HepG2 (cell line): ENCODE data around the gene ZNF883. TPM values are rescaled to one million over a fixed set of nuclear protein-coding genes. Genes with fewer than 3 reads are reported as not detected.

Experiments
- CREB1 ChIP-seq, 2 experiments: fragments of 450-650 bp in 1 of 2; IDR thresholded peaks; 2 replicates each; pipeline ENCODE4 v1.6.1; 2016 to 2017; ENCODE audit warnings: control low read depth in 1 of 2, mild to moderate bottlenecking in 1 of 2, missing compliant biosample characterization in 1 of 2, missing genetic modification characterization in 1 of 2
- GFI1 ChIP-seq: sonication (generic); formaldehyde crosslinking; IDR thresholded peaks from 2 replicates; pipeline ENCODE4 v1.5.0; 2020; ENCODE audit warnings: missing genetic modification reagents, mild to moderate bottlenecking, borderline replicate concordance
- HDAC1 ChIP-seq: sonication (generic); formaldehyde crosslinking; IDR thresholded peaks from 2 replicates; pipeline ENCODE4 v1.5.1; 2020; ENCODE audit warnings: mild to moderate bottlenecking, missing genetic modification reagents
- IRX3 ChIP-seq: sonication (generic); formaldehyde crosslinking; IDR thresholded peaks from 2 replicates; pipeline ENCODE4 v1.8.1; 2023; ENCODE audit warnings: mild to moderate bottlenecking, low read depth, missing genetic modification reagents, borderline replicate concordance
- RBFOX2 ChIP-seq: fragments of 200-400 bp; formaldehyde crosslinking; IDR thresholded peaks from 2 replicates; pipeline ENCODE4 v1.6.1; 2017; ENCODE audit warnings: low read depth, mild to moderate bottlenecking, low read length
- RNF2 ChIP-seq: fragments of 450-650 bp; conservative IDR thresholded peaks from 2 replicates; pipeline ENCODE4 v1.6.1; 2016; ENCODE audit warnings: low read depth
- SRSF1 ChIP-seq: fragments of 200-400 bp; formaldehyde crosslinking; optimal IDR thresholded peaks from 2 replicates; pipeline ENCODE3; 2017; ENCODE audit warnings: mild to moderate bottlenecking, low read depth, low read length, moderate library complexity
- ZBTB38 ChIP-seq: sonication (generic); formaldehyde crosslinking; IDR thresholded peaks from 2 replicates; pipeline ENCODE4 v1.5.1; 2020; ENCODE audit warnings: mild to moderate bottlenecking, missing genetic modification reagents
- ZFP1 ChIP-seq: IDR thresholded peaks from 2 replicates; pipeline ENCODE4 v1.6.1; 2016
- ZNF550 ChIP-seq: sonication (generic); formaldehyde crosslinking; IDR thresholded peaks from 2 replicates; pipeline ENCODE4 v1.4.0; 2020; ENCODE audit warnings: mild to moderate bottlenecking, missing genetic modification reagents, borderline replicate concordance
- ZNF879 ChIP-seq: sonication (generic); formaldehyde crosslinking; IDR thresholded peaks from 2 replicates; pipeline ENCODE4 v1.8.1; 2023; ENCODE audit warnings: missing genetic modification reagents
- ZZZ3 ChIP-seq: sonication (generic); formaldehyde crosslinking; IDR thresholded peaks from 2 replicates; pipeline ENCODE4 v1.4.0; 2020; ENCODE audit warnings: missing genetic modification reagents, mild to moderate bottlenecking, borderline replicate concordance
- polyA plus RNA-seq, 8 experiments: library from polyadenylated mRNA; depleted of rRNA in 3 of 8; stranded (reverse) in 7 of 8; unstranded in 1 of 8; fragments of >200 nt; fragmentation: Illumina TruSeq in 4 of 8; extraction: Trizol in 4 of 8; gene quantifications; 2 replicates each; pipeline versions ENCODE4 v1.2.1 to v1.2.3, GENCODE V29; 2011 to 2016; ENCODE audit warnings: low read depth in 4 of 8, missing spikeins in 1 of 8, mixed read lengths in 1 of 8; ENCODE audit not compliant: insufficient read depth in 1 of 8
- total RNA-seq, 5 experiments: library from RNA; depleted of rRNA; stranded (reverse); fragments of >200 nt; fragmentation: Illumina TruSeq; extraction: Trizol; gene quantifications; 2 replicates each; pipeline ENCODE4 v1.2.3, GENCODE V29; 2016; ENCODE audit warnings: low read depth in 1 of 5
- TF ChIP-seq, protein P1 (sequence below): sonication (generic); formaldehyde crosslinking; IDR thresholded peaks from 2 replicates; pipeline ENCODE4 v1.4.0; 2020; ENCODE audit warnings: missing genetic modification reagents, borderline replicate concordance
- TF ChIP-seq, protein P2 (sequence below): sonication (generic); formaldehyde crosslinking; conservative IDR thresholded peaks from 2 replicates; pipeline ENCODE4 v1.8.1; 2023; ENCODE audit warnings: missing genetic modification reagents
- TF ChIP-seq, protein P3 (sequence below): IDR thresholded peaks from 2 replicates; pipeline ENCODE4 v1.6.1; 2016; ENCODE audit warnings: low read depth, missing genetic modification reagents, missing compliant biosample characterization
- TF ChIP-seq, protein P4 (sequence below): sonication (generic); formaldehyde crosslinking; IDR thresholded peaks from 2 replicates; pipeline ENCODE4 v1.4.0; 2020; ENCODE audit warnings: low read depth, mild to moderate bottlenecking, missing genetic modification reagents

The ZNF883 gene
- total and polyA plus RNA-seq, 2 of the 13 experiments (the other 11 are each of a cell fraction or from before 2014, with no cell fraction given): 5.3 to 10.0 TPM

DNA sequence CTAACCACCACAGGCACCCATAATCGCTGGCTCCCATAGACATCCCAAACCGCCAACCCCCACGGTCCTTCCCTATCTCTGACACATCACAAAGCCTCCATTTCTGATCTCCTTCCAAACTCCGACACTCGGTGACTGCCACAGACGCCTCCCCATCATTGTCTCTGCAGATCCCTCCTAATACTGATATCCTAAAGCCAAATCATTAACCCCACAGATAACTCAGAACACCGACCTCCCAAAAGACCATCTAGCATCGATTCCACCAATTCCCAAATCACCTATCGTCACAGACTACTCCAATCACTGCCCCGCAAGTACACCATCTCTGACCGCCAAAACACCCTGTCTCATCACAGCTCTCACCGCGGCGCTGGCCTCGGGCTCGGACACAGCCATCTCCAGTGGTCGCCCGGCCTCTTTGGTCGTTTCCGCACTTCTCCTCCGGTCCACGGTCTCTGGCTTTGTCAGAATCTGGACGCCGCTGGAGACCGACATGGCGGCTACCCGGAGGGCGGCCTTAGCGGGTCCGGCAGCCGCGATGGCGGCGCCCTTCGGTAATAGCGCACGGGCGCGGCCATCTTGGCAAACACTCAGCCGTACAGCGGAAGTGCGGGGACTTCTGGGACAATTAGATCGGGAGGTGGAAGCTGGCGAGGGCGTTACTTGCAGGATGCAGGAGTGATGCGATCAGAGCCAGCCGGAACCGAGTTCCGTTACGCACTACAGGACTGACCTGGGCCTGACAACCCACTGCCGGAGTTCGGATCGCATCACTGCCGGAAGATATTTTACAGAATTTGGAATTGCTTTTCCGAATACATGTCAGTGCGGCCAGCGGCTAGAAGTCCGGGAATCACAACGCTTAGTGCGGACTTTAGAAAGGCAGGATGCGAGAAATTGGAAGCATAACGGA is 44.5 kb upstream of the ZNF883 start, which contains the start of gene ZFP37 (continued):
- TF ChIP-seq, protein P1, sequence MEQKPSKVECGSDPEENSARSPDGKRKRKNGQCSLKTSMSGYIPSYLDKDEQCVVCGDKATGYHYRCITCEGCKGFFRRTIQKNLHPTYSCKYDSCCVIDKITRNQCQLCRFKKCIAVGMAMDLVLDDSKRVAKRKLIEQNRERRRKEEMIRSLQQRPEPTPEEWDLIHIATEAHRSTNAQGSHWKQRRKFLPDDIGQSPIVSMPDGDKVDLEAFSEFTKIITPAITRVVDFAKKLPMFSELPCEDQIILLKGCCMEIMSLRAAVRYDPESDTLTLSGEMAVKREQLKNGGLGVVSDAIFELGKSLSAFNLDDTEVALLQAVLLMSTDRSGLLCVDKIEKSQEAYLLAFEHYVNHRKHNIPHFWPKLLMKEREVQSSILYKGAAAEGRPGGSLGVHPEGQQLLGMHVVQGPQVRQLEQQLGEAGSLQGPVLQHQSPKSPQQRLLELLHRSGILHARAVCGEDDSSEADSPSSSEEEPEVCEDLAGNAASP: peak; percentile 54; the same call in 1 of the 2 replicates
- TF ChIP-seq, protein P2, sequence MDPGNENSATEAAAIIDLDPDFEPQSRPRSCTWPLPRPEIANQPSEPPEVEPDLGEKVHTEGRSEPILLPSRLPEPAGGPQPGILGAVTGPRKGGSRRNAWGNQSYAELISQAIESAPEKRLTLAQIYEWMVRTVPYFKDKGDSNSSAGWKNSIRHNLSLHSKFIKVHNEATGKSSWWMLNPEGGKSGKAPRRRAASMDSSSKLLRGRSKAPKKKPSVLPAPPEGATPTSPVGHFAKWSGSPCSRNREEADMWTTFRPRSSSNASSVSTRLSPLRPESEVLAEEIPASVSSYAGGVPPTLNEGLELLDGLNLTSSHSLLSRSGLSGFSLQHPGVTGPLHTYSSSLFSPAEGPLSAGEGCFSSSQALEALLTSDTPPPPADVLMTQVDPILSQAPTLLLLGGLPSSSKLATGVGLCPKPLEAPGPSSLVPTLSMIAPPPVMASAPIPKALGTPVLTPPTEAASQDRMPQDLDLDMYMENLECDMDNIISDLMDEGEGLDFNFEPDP: no peak
- TF ChIP-seq ZBTB38 (no peak), ZNF550 (CRISPR knock-in tag) (0 out of 2 replicates have a peak, but pooled peaks have one; percentile 68), ZZZ3 (CRISPR knock-in tag) (no peak), RNF2 (no peak), RBFOX2 (peak; percentile 75), CREB1 (IDR thresholded peaks at IDR 0.05) (no peak), CREB1 (CRISPR knock-in tag; IDR thresholded peaks at IDR 0.05) (peak; percentile 90), ZFP1 (CRISPR knock-in tag) (peak; percentile 50; the same call in 1 of the 2 replicates), SRSF1 (peak; percentile 44), GFI1 (CRISPR knock-in tag) (peak; percentile 56), HDAC1 (CRISPR knock-in tag) (peak; percentile 73), IRX3 (no peak), ZNF879 (no peak)
- TF ChIP-seq, protein P3, sequence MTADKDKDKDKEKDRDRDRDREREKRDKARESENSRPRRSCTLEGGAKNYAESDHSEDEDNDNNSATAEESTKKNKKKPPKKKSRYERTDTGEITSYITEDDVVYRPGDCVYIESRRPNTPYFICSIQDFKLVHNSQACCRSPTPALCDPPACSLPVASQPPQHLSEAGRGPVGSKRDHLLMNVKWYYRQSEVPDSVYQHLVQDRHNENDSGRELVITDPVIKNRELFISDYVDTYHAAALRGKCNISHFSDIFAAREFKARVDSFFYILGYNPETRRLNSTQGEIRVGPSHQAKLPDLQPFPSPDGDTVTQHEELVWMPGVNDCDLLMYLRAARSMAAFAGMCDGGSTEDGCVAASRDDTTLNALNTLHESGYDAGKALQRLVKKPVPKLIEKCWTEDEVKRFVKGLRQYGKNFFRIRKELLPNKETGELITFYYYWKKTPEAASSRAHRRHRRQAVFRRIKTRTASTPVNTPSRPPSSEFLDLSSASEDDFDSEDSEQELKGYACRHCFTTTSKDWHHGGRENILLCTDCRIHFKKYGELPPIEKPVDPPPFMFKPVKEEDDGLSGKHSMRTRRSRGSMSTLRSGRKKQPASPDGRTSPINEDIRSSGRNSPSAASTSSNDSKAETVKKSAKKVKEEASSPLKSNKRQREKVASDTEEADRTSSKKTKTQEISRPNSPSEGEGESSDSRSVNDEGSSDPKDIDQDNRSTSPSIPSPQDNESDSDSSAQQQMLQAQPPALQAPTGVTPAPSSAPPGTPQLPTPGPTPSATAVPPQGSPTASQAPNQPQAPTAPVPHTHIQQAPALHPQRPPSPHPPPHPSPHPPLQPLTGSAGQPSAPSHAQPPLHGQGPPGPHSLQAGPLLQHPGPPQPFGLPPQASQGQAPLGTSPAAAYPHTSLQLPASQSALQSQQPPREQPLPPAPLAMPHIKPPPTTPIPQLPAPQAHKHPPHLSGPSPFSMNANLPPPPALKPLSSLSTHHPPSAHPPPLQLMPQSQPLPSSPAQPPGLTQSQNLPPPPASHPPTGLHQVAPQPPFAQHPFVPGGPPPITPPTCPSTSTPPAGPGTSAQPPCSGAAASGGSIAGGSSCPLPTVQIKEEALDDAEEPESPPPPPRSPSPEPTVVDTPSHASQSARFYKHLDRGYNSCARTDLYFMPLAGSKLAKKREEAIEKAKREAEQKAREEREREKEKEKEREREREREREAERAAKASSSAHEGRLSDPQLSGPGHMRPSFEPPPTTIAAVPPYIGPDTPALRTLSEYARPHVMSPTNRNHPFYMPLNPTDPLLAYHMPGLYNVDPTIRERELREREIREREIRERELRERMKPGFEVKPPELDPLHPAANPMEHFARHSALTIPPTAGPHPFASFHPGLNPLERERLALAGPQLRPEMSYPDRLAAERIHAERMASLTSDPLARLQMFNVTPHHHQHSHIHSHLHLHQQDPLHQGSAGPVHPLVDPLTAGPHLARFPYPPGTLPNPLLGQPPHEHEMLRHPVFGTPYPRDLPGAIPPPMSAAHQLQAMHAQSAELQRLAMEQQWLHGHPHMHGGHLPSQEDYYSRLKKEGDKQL (CRISPR knock-in tag): no peak
- TF ChIP-seq, protein P4, sequence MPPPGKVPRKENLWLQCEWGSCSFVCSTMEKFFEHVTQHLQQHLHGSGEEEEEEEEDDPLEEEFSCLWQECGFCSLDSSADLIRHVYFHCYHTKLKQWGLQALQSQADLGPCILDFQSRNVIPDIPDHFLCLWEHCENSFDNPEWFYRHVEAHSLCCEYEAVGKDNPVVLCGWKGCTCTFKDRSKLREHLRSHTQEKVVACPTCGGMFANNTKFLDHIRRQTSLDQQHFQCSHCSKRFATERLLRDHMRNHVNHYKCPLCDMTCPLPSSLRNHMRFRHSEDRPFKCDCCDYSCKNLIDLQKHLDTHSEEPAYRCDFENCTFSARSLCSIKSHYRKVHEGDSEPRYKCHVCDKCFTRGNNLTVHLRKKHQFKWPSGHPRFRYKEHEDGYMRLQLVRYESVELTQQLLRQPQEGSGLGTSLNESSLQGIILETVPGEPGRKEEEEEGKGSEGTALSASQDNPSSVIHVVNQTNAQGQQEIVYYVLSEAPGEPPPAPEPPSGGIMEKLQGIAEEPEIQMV (CRISPR knock-in tag): no peak
